Neuronal stem cell (in vitro differentiated cells): ENCODE results near the gene TMEM204.

Experiments used
- DNase-seq: peaks from one replicate; pipeline ENCODE4 v3.0.0-alpha.2; 2013; ENCODE audit warnings: low spot score
- H2AFZ ChIP-seq: one replicate; pipeline ENCODE4 v1.6.1; 2013; ENCODE audit warnings: mild to moderate bottlenecking, low read length, inconsistent platforms
- H2AK5ac ChIP-seq: 2 replicates; pipeline ENCODE4 v1.6.1; 2013; ENCODE audit warnings: low read depth, mild to moderate bottlenecking, inconsistent platforms, low read length, moderate library complexity, mixed read lengths
- H2BK120ac ChIP-seq: 2 replicates; pipeline ENCODE4 v1.6.1; 2013; ENCODE audit warnings: low read depth, mild to moderate bottlenecking, inconsistent platforms, low read length, moderate library complexity, mixed read lengths
- H2BK12ac ChIP-seq: one replicate; pipeline ENCODE4 v1.6.1; 2013; ENCODE audit warnings: low read length, inconsistent platforms
- H2BK15ac ChIP-seq: 2 replicates; pipeline ENCODE4 v1.6.1; 2013; ENCODE audit warnings: mild to moderate bottlenecking, low read length, inconsistent platforms, mixed read lengths
- H2BK5ac ChIP-seq: one replicate; pipeline ENCODE4 v1.6.1; 2013; ENCODE audit warnings: inconsistent platforms, mild to moderate bottlenecking, low read length, moderate library complexity
- H3K14ac ChIP-seq: one replicate; pipeline ENCODE4 v1.6.1; 2013; ENCODE audit warnings: low read length, inconsistent platforms
- H3K18ac ChIP-seq: 2 replicates; pipeline ENCODE4 v1.6.1; 2013; ENCODE audit warnings: low read length, inconsistent platforms
- H3K23ac ChIP-seq: 2 replicates; pipeline ENCODE4 v1.6.1; 2013; ENCODE audit warnings: low read depth, mild to moderate bottlenecking, mixed read lengths, low read length, inconsistent platforms; ENCODE audit not compliant: poor library complexity
- H3K27ac ChIP-seq: replicated peaks from 3 replicates; pipeline ENCODE4 v1.5.1; 2013; ENCODE audit warnings: low read length, inconsistent platforms
- H3K27me3 ChIP-seq, 3 experiments: 2 replicates each; pipeline ENCODE4 v1.6.1; 2013; ENCODE audit warnings: low read length in 3 of 3, mild to moderate bottlenecking in 2 of 3, inconsistent platforms in 1 of 3, low read depth in 1 of 3, mixed read lengths in 1 of 3, moderate library complexity in 1 of 3; ENCODE audit not compliant: control insufficient read depth in 3 of 3, insufficient read depth in 3 of 3
- H3K36me3 ChIP-seq, 2 donors: replicated peaks in 1 of 2; 2 replicates each; pipeline ENCODE4 v1.6.1; 2013; ENCODE audit warnings: low read length in 2 of 2; ENCODE audit not compliant: control insufficient read depth in 2 of 2, insufficient read depth in 2 of 2
- H3K4ac ChIP-seq: 2 replicates; pipeline ENCODE4 v1.6.1; 2013; ENCODE audit warnings: inconsistent platforms, mild to moderate bottlenecking, low read length, moderate library complexity
- H3K4me1 ChIP-seq, 2 donors: 1 replicate in 1 of 2; 2 replicates in 1 of 2; pipeline ENCODE4 v1.6.1; 2013; ENCODE audit warnings: low read length in 2 of 2, low read depth in 1 of 2; ENCODE audit not compliant: control insufficient read depth in 2 of 2, insufficient read depth in 1 of 2
- H3K4me2 ChIP-seq: one replicate; pipeline ENCODE4 v1.6.1; 2013; ENCODE audit warnings: mild to moderate bottlenecking, low read length, inconsistent platforms; ENCODE audit not compliant: insufficient read depth, poor library complexity, severe bottlenecking
- H3K4me3 ChIP-seq, 2 donors: 2 replicates each; pipeline ENCODE4 v1.5.1; 2013; ENCODE audit warnings: low read length in 2 of 2, mild to moderate bottlenecking in 2 of 2, inconsistent platforms in 1 of 2, moderate library complexity in 1 of 2
- H3K79me1 ChIP-seq: one replicate; pipeline ENCODE4 v1.6.1; 2013; ENCODE audit warnings: low read depth, mild to moderate bottlenecking, inconsistent platforms, low read length, moderate library complexity
- H3K9ac ChIP-seq: one replicate; pipeline ENCODE4 v1.6.1; 2013; ENCODE audit warnings: mild to moderate bottlenecking, low read depth, low read length, inconsistent platforms; ENCODE audit not compliant: poor library complexity
- H3K9me3 ChIP-seq, 2 donors: replicated peaks in 1 of 2; 2 replicates each; pipeline versions ENCODE3 to v1.6.1; 2013; ENCODE audit warnings: low read length in 2 of 2, mild to moderate bottlenecking in 2 of 2, inconsistent platforms in 1 of 2, low read depth in 1 of 2, mixed read lengths in 1 of 2, moderate library complexity in 1 of 2; ENCODE audit not compliant: control insufficient read depth in 2 of 2, insufficient read depth in 1 of 2
- H4K8ac ChIP-seq: one replicate; pipeline ENCODE4 v1.6.1; 2013; ENCODE audit warnings: low read depth, mild to moderate bottlenecking, inconsistent platforms, low read length, moderate library complexity
- H4K91ac ChIP-seq: one replicate; pipeline ENCODE4 v1.6.1; 2013; ENCODE audit warnings: low read length, low read depth, mild to moderate bottlenecking, inconsistent platforms; ENCODE audit not compliant: poor library complexity
- WGBS, 2 donors: extraction: QIAGEN DNeasy Blood & Tissue Kit; methylation state at CpG; one replicate each; pipeline ENCODE4 v1.1.7; 2013; ENCODE audit warnings: missing lambda C conversion rate in 2 of 2, mixed read lengths in 1 of 2; ENCODE audit not compliant: insufficient read length in 2 of 2, insufficient replicate concordance in 1 of 2; ENCODE audit errors: extremely low coverage in 2 of 2; 5-methylcytosine and 5-hydroxymethylcytosine counted together

TMEM204 gene

DNA sequence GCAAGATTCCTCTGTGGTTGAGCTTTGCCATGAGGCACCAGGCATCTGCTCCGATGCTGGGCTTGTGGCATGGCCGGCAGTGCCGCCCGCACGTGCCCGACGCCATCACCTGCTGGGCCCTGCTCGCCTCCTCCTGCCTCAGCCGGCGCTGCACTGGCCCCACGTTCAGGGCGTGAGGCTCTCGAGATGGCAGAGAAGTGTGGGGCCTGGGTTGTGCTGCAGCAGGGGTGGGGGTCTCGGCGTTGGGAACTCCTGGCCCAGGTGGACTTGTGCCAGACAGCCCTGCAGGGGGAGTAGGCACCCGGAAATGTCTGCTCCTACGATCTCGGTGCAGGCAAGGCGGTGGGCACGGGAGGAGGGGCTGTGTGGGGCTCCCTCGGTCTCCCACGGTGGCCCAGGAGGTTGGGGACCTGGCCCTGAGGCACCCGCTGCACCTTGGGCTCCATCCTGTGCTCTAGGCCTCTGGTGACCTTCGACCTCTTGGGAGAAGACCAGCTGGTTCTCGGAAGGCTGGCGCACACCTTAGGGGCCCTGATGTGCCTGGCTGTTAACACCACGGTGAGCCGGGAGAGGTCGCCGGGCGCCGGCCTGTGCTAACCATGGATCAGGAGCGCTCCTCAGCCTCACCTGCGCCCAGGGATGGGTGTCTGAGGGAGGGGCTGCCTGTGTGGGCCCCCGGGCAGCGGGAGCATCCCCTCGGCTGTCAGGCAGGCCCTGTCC, 26.8 kb upstream of the TMEM204 start:
- Histone ChIP-seq H3K36me3 (peaks cover 42 to 87% of the 10 kb centered on the region in 2 donors), H3K9ac (no peak overlapping the region), H2BK5ac (no peak overlapping the region), H3K23ac (no peak overlapping the region), H2AK5ac (no peak overlapping the region), H3K4me1 (no peaks in the 10 kb centered on the region), H3K4ac (no peak overlapping the region), H3K4me2 (no peak overlapping the region), H3K4me3 (no peak overlapping the region), H3K9me3 (peaks cover 0 to 5% of the 10 kb centered on the region in 2 donors), H3K27me3 (no peaks in the 10 kb centered on the region), H2AFZ (no peak overlapping the region), H3K14ac (no peak overlapping the region), H3K27ac (no peak overlapping the region), H2BK120ac (no peak overlapping the region), H3K18ac (no peak overlapping the region), H2BK15ac (no peak overlapping the region), H3K79me1 (peaks cover 10% of the 10 kb centered on the region), H4K8ac (no peak overlapping the region), H2BK12ac (no peak overlapping the region), H4K91ac (no peak overlapping the region)
- no CpG with 5 or more reads among the region's 37 CpGs for WGBS, 2 donors
- no peak for DNase-seq

DNA sequence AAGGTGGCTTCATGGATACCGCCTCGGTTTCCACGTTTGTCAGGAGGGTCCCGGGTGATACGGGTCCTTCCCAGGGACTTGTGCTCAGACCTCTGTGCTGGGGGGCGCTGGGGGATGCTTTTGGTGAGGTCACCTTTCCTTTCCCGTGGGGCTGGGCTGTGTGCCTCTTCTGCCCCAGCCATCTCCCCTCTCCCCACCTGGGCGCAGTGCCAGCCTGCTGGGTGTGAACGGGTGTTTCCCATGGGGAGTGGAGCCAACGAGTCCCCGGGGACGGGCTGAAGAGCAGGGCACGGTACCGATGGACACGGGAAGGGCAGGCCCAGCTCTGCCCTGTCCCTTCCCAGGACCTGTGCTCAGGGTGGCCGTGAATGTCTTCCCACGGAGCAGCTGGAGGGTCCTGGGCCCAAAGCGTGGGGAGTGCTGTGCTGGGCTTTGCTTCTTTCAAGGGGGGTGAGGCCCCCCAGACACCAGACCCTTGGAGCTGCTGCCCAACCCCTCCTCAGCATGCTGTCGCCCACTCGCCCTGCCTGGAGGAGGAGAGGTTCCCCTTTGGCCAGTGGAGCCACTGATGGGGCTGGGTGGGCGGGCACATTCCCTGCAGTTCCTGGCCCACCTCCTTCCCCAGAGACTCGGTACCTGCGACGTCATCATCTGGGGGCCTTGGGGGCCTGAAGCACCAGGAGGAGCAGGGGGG, 24.8 kb upstream of the TMEM204 start:
- no peak overlapping the region for H2AK5ac ChIP-seq
- peaks cover 26 to 79% of the 10 kb centered on the region in 2 donors for H3K36me3 ChIP-seq
- no peak overlapping the region for H3K18ac ChIP-seq
- no peak overlapping the region for H2BK120ac ChIP-seq
- peaks cover 0 to 2% of the 10 kb centered on the region in 2 donors for H3K9me3 ChIP-seq
- WGBS, 2 donors, result no CpG with 5 or more reads among the region's 24 CpGs
- DNase-seq, result no peak
- H2AFZ ChIP-seq, result no peak overlapping the region
- no peak overlapping the region for H2BK12ac ChIP-seq
- no peak overlapping the region for H3K27ac ChIP-seq
- no peak overlapping the region for H3K9ac ChIP-seq
- no peak overlapping the region for H3K4ac ChIP-seq
- no peak overlapping the region for H4K91ac ChIP-seq
- H3K4me3 ChIP-seq, result no peak overlapping the region
- H3K79me1 ChIP-seq, result peaks cover 10% of the 10 kb centered on the region
- no peak overlapping the region for H3K4me2 ChIP-seq
- no peaks in the 10 kb centered on the region for H3K4me1 ChIP-seq
- H2BK5ac ChIP-seq, result peak overlapping the region; percentile 75
- peak overlapping the region; percentile 92 for H4K8ac ChIP-seq
- no peak overlapping the region for H2BK15ac ChIP-seq
- no peak overlapping the region for H3K23ac ChIP-seq
- no peak overlapping the region for H3K14ac ChIP-seq
- no peaks in the 10 kb centered on the region for H3K27me3 ChIP-seq

DNA sequence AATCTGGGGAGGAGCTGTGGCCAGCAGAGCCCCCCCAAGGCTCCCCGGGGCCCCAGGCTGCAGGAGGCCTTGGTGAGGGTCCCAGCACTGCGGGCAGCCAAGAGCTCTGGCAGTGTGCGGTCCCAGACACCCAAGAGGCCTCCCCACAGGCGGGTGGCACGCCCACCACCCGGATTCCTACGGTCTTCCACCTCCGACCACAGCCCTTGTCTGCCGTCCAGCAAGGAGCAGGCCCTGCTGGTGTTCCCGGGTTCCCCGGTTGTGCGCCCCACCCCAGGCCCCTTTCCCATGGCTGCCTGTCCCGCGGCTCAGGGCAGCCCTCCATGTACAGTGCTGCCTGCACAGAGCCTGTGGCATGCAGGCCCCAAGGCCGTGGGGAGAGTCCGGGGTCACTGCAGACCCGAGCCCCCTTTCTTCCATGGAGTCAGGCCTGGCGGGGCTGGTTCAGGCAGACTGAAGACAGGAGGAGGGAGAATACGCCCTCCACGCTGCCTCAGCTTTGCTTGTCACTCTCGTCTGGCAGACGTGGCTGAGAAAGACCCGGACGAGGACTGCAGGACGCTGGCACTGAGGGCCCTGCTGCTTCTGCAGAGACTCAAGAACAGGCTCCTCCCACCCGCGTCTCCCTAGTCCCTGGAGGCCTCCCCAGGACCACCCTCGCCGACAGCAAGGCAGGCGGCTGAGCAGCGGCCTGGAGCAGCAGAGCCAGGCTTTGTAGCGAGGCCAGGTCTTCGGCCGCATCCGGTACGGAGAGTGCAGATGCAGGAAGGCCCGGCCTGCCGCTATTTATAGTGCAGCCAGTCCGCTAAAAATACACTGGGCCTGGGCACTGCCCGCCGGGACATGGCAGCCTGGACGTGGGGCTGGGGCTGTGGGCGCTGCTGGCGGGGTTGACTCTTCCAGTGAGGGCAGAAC, 23.9 kb upstream of the TMEM204 start:
- Histone ChIP-seq H3K4me2 (no peak overlapping the region), H3K4me1 (no peaks in the 10 kb centered on the region), H3K27me3 (no peaks in the 10 kb centered on the region), H3K4ac (no peak overlapping the region), H3K4me3 (no peak overlapping the region), H2BK120ac (no peak overlapping the region), H3K9me3 (peaks cover 4 to 6% of the 10 kb centered on the region in 2 donors), H3K9ac (no peak overlapping the region), H3K18ac (no peak overlapping the region), H4K8ac (peak overlapping the region; percentile 92), H3K23ac (no peak overlapping the region), H3K14ac (no peak overlapping the region), H2BK5ac (peak overlapping the region; percentile 75), H3K36me3 (peaks cover 27 to 82% of the 10 kb centered on the region in 2 donors), H3K27ac (no peak overlapping the region), H3K79me1 (peaks cover 10% of the 10 kb centered on the region), H2BK12ac (no peak overlapping the region), H2AFZ (no peak overlapping the region), H4K91ac (no peak overlapping the region), H2AK5ac (no peak overlapping the region), H2BK15ac (no peak overlapping the region)
- no peak for DNase-seq
- WGBS, 2 donors, result no CpG with 5 or more reads among the region's 44 CpGs
